Motor neuron (in vitro differentiated cells): Measurements from ENCODE around the gene NUDT13. TPM values are rescaled to one million over a fixed set of nuclear protein-coding genes. Genes with fewer than 3 reads are reported as not detected.
"Not testable (repeated sequence)": the region's sequence is repeated elsewhere in the genome, so short reads cannot be mapped to it uniquely, and the experiment has no call there.

Experiments
- ATAC-seq, 8 experiments: fragments of 200-7000 bp; cut with Tn5 transposase; replicated peaks in 6 of 8; 2 replicates each; pipeline ENCODE4 v1.8.0; 2021; ENCODE audit warnings: mild to moderate bottlenecking in 8 of 8, moderate library complexity in 8 of 8
- H3K27ac ChIP-seq, 2 donors: fragments of 250-450 bp; sonication (Bioruptor Pico); 2 replicates each; pipeline ENCODE4 v1.9.0; 2021; ENCODE audit warnings: antibody characterized with exemption in 2 of 2, mild to moderate bottlenecking in 2 of 2, moderate library complexity in 1 of 2
- H3K4me1 ChIP-seq, 2 donors: fragments of 250-450 bp; sonication (Bioruptor Pico); replicated peaks in 1 of 2; 2 replicates each; pipeline ENCODE4 v1.6.1; 2021; ENCODE audit warnings: antibody characterized with exemption in 2 of 2, mild to moderate bottlenecking in 2 of 2, moderate library complexity in 1 of 2
- H3K4me3 ChIP-seq, 5 donors: fragments of 250-450 bp; sonication (Bioruptor Pico); 2 replicates each; pipeline ENCODE4 v1.9.0; 2021; ENCODE audit warnings: antibody characterized with exemption in 5 of 5, mild to moderate bottlenecking in 5 of 5, moderate library complexity in 4 of 5
- whole genome bisulfite sequencing, 10 experiments: fragments of 450-650 bp; shearing (Covaris generic); methylation state at CpG; one replicate each; pipeline ENCODE4 v1.0.0; 2022; 5-methylcytosine and 5-hydroxymethylcytosine counted together
- in situ Hi-C, 9 experiments: fragments of 400-800 bp; cut with MboI; loops; one replicate each; pipeline ENCODE4 v1.15.0; 2021; ENCODE audit warnings: low sequenced_read_pairs in 9 of 9, low pct_unique_long_range_greater_than_20kb in 2 of 9; ENCODE audit not compliant: unreplicated experiment in 9 of 9
- total RNA-seq, 8 experiments: library from RNA; unstranded; fragments of 300-600 nt; gene quantifications; 2 replicates each; pipeline versions ENCODE4 v1.2.3 to v1.2.4, GENCODE V29; 2022

Gene NUDT13
- total RNA-seq, 8 experiments from 2014 or later = 0.60 to 9.2 (median 1.3) TPM

- WGBS, 10 experiments = 91 to 100% (median 100%) methylated on average over 1 of the region's 1 CpG; no CpG with 5 or more reads in 4 of the 10 experiments
- H3K4me1 ChIP-seq = no peaks in the 10 kb centered on the region
- ATAC-seq = no peak
- no peak overlapping the region for H3K27ac ChIP-seq
- H3K4me3 ChIP-seq = no peak overlapping the region
- in situ Hi-C loops = no loop called here
Observed at GRCh38 chr10:73116017-73116416, 5.8 kb downstream of the NUDT13 start.

- peak in 2 of 8 experiments; percentile 74 to 95 for ATAC-seq
- H3K4me1 ChIP-seq = no peaks in the 10 kb centered on the region
- H3K27ac ChIP-seq = no peak overlapping the region
- no peak overlapping the region for H3K4me3 ChIP-seq
- WGBS, 10 experiments = 4 to 76% (median 53%) methylated on average over 2 to 5 of the region's 5 CpGs; no CpG with 5 or more reads in 1 of the 10 experiments
- in situ Hi-C loops = no loop called here
Observed at GRCh38 chr10:73117976-73118743, 7.9 kb downstream of the NUDT13 start.

GRCh38 chr10:73119457-73119856 lies 9.2 kb downstream of the NUDT13 start:
- in situ Hi-C loops = no loop called here
- WGBS, 10 experiments = 0 to 100% (median 83%) methylated on average over 1 of the region's 1 CpG; no CpG with 5 or more reads in 1 of the 10 experiments
- ATAC-seq = no peak
- Histone ChIP-seq H3K4me1 (no peaks in the 10 kb centered on the region), H3K27ac (no peak overlapping the region), H3K4me3 (no peak overlapping the region)

- ATAC-seq = no peak
- no peak overlapping the region for H3K4me3 ChIP-seq
- no peak overlapping the region for H3K27ac ChIP-seq
- WGBS, 10 experiments = 94 to 100% (median 99%) methylated on average over 1 to 4 of the region's 4 CpGs; no CpG with 5 or more reads in 2 of the 10 experiments
- in situ Hi-C loops = no loop called here
- no peaks in the 10 kb centered on the region for H3K4me1 ChIP-seq
Observed at GRCh38 chr10:73119952-73120351, 9.7 kb downstream of the NUDT13 start.

- in situ Hi-C loops = no loop called here
- H3K4me3 ChIP-seq = no peak overlapping the region
- ATAC-seq = peak in 2 of 8 experiments; percentile 26 to 38
- no peaks in the 10 kb centered on the region for H3K4me1 ChIP-seq
- WGBS, 10 experiments = 67 to 100% (median 91%) methylated on average over 1 to 2 of the region's 2 CpGs; no CpG with 5 or more reads in 6 of the 10 experiments
- H3K27ac ChIP-seq = no peak overlapping the region
Observed at GRCh38 chr10:73126343-73126742, 16.1 kb downstream of the NUDT13 start.

GRCh38 chr10:73131301-73131700 lies 21.0 kb downstream of the NUDT13 start:
- no peaks in the 10 kb centered on the region for H3K4me1 ChIP-seq
- WGBS, 10 experiments = 0 to 83% (median 69%) methylated on average over 1 to 2 of the region's 2 CpGs; no CpG with 5 or more reads in 2 of the 10 experiments
- peak in 6 of 8 experiments; percentile 55 to 86 (median 78) for ATAC-seq
- H3K27ac ChIP-seq = no peak overlapping the region
- in situ Hi-C loops = no loop called here
- H3K4me3 ChIP-seq = no peak overlapping the region

GRCh38 chr10:73131913-73132686 lies 21.8 kb downstream of the NUDT13 start:
- Histone ChIP-seq H3K4me3 (no peak overlapping the region), H3K4me1 (no peaks in the 10 kb centered on the region), H3K27ac (no peak overlapping the region)
- in situ Hi-C loops = no loop called here
- ATAC-seq = no peak
- 83 to 95% (median 93%) methylated on average over 2 of the region's 2 CpGs; no CpG with 5 or more reads in 6 of the 10 experiments for WGBS, 10 experiments

GRCh38 chr10:73134727-73135126 lies 24.5 kb downstream of the NUDT13 start:
- ATAC-seq = no peak
- H3K4me3 ChIP-seq = no peak overlapping the region
- H3K27ac ChIP-seq = no peak overlapping the region
- in situ Hi-C loops = no loop called here
- no peaks in the 10 kb centered on the region for H3K4me1 ChIP-seq
- 70 to 100% (median 98%) methylated on average over 1 to 3 of the region's 3 CpGs for WGBS, 10 experiments

- no peak for ATAC-seq
- in situ Hi-C loops = no loop called here
- WGBS, 10 experiments = 80 to 100% (median 97%) methylated on average over 2 of the region's 2 CpGs; no CpG with 5 or more reads in 4 of the 10 experiments
- Histone ChIP-seq H3K4me3 (no peak overlapping the region), H3K4me1 (no peaks in the 10 kb centered on the region), H3K27ac (no peak overlapping the region)
Observed at GRCh38 chr10:73136627-73137026, 26.4 kb downstream of the NUDT13 start.

GRCh38 chr10:73139251-73139650 lies 29.0 kb downstream of the NUDT13 start:
- in situ Hi-C loops = no loop called here
- 0 to 100% (median 93%) methylated on average over 1 to 2 of the region's 2 CpGs for WGBS, 10 experiments
- no peaks in the 10 kb centered on the region for H3K4me1 ChIP-seq
- H3K4me3 ChIP-seq = no peak overlapping the region
- ATAC-seq = no peak
- no peak overlapping the region for H3K27ac ChIP-seq

- Histone ChIP-seq H3K4me1 (no peaks in the 10 kb centered on the region), H3K4me3 (no peak overlapping the region), H3K27ac (no peak overlapping the region)
- WGBS, 10 experiments = 77 to 100% (median 92%) methylated on average over 2 to 3 of the region's 3 CpGs; no CpG with 5 or more reads in 1 of the 10 experiments
- ATAC-seq = no peak
- in situ Hi-C loops = no loop called here
Observed at GRCh38 chr10:73141603-73142002, 31.3 kb downstream of the NUDT13 start.

GRCh38 chr10:73150633-73151413 lies 40.6 kb downstream of the NUDT13 start:
- H3K27ac ChIP-seq, H3K4me1 ChIP-seq, ATAC-seq, H3K4me3 ChIP-seq, in situ Hi-C loops: not testable (repeated sequence)
- no CpG with 5 or more reads among the region's 8 CpGs for WGBS, 10 experiments

- peak in 3 of 8 experiments; percentile 59 to 75 (median 71) for ATAC-seq
- WGBS, 10 experiments = 26 to 100% (median 78%) methylated on average over 1 to 3 of the region's 3 CpGs; no CpG with 5 or more reads in 2 of the 10 experiments
- in situ Hi-C loops = no loop called here
Observed at GRCh38 chr10:73152009-73152408, 41.8 kb downstream of the NUDT13 start.

More at GRCh38 chr10:73152009-73152408, 41.8 kb downstream of the NUDT13 start:
- H3K4me1 ChIP-seq = no peaks in the 10 kb centered on the region
- H3K4me3 ChIP-seq = no peak overlapping the region
- no peak overlapping the region for H3K27ac ChIP-seq
